ENCODE results near the gene CRYBG1.

CRYBG1 gene

DNA sequence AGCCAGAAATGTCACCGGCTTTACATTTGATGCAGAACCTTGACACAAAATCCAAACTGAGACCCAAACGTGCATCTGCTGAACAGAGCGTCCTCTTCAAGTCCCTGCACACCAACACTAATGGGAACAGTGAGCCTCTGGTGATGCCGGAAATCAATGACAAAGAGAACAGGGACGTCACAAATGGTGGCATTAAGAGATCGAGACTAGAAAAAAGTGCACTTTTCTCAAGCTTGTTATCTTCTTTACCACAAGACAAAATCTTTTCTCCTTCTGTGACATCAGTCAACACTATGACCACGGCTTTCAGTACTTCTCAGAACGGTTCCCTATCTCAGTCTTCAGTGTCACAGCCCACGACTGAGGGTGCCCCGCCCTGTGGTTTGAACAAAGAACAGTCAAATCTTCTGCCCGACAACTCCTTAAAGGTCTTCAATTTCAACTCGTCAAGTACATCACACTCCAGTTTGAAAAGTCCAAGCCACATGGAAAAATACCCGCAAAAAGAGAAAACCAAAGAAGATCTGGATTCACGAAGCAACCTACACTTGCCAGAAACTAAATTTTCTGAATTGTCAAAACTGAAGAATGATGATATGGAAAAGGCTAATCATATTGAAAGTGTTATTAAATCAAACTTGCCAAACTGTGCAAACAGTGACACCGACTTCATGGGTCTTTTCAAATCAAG lies 160.3 kb downstream of the CRYBG1 start:
- DNase-seq (ENCODE audit: low read depth in 2 of 3, low spot score in 2 of 3) = peak in 1 of 3 experiments; percentile 47

DNA sequence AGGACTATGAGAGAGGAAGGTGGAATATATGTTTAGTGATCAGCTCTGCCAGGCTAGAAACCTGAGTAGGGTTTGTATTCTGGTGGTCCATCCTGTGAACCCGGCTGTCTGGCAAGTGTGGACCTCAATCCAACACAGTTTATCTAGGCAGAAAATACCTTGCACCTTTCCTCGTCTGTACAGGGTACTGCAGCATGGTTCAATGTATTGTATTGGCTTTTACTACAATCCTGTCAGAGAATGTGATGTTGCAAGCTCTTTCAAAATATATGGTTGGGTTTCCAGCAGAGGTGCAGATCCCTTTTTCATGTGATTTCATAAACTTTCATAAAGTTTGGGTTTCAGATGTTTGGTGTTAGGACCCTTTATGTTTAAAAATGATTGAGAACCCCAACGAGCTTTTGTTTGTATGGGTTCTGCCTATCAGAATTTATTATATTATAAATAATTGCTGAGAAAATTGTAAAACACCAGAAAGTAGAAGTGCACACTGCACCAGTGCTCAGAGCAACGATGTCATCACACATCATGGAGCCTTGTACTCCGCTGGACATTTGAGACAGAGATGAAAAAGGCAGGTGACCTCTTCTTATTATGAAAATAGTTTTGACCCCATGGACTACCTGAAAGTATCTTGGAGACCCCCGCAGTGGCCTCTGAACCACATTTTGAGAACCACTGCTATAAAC lies 162.2 kb downstream of the CRYBG1 start:
- no peak for DNase-seq (ENCODE audit: low read depth in 2 of 3, low spot score in 2 of 3)

DNA sequence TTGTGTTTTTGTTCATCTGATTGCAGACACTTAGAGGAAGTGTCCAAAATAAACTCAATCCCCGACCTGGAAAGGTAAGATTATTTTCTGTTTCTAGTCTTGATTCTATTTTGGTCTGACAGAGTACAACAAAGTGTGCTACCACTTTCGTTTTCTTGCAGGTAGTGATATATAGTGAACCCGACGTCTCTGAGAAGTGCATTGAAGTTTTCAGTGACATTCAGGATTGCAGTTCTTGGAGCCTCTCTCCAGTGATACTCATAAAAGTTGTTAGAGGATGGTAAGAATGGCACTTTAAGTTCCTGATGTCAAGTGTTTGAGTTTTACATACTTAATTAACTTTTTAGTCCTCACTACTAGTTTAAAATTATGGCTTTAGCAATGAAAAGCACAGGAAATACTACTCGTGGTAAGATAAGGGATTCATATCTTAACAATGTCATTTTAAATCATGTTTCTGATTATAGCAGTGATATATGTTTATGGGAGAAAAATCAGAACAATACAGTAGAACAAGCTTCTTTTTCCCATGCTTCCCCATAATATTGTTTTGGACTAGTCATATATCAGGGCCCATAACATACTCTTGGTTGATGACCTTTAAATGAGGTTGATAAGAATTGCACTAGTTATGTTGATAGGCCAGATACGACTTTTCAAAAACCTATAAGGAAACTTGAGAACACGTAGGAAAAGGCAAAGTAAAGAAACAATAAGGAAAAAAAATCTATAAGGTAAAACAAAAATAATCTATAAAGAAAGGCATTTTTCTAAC lies 164.8 kb downstream of the CRYBG1 start:
- DNase-seq (ENCODE audit: low read depth in 2 of 3, low spot score in 2 of 3) = no peak

- DNase-seq (ENCODE audit: low read depth in 2 of 3, low spot score in 2 of 3) = no peak
Measured at GRCh38 chr6:106525882-106526275, 165.4 kb downstream of the CRYBG1 start.

- no peak for DNase-seq (ENCODE audit: low read depth in 2 of 3, low spot score in 2 of 3)
Measured at GRCh38 chr6:106527117-106527516, 166.6 kb downstream of the CRYBG1 start.

- no peak for DNase-seq (ENCODE audit: low read depth in 2 of 3, low spot score in 2 of 3)
Measured at GRCh38 chr6:106527979-106528378, 167.5 kb downstream of the CRYBG1 start.

GRCh38 chr6:106528521-106528920 lies 168.0 kb downstream of the CRYBG1 start:
- no peak for DNase-seq (ENCODE audit: low read depth in 2 of 3, low spot score in 2 of 3)

- DNase-seq (ENCODE audit: low read depth in 2 of 3, low spot score in 2 of 3) = no peak
Measured at GRCh38 chr6:106529438-106529837, 168.9 kb downstream of the CRYBG1 start.

DNA sequence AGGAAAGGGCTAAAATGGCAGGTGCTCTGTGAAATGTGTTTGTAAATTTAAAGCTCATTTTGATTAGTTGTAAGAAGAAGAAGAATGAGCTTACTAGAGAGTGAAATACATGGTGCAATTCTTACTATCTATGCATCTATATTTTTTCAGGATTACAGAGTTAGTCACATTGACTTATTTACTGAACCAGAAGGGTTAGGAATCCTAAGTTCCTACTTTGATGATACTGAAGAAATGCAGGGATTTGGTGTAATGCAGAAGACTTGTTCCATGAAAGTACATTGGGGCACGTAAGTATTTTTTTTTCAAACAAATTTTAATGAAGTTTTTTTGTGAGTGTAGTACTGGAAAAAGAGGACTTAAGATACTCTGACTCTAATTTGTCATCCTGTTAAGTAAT lies 169.5 kb downstream of the CRYBG1 start:
- DNase-seq (ENCODE audit: low read depth in 2 of 3, low spot score in 2 of 3) = no peak

DNA sequence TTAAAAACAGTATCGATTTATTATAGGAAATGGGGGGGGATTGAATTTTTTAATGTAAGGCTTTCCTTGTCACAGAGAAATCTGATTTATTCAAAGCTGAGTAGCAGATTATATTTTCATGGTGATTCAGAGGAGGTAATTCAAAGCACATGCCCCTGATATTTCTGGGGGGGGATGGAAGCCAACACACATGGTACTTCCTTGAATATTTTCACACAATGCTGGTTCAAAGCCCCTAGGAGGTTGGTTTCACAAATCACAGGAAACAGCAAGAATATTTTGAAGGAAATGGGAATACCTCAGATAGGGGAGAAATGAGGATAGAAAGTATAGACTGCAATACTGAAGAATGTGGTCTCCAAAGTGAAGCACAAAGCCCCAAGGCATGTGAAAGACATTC lies 170.0 kb downstream of the CRYBG1 start:
- DNase-seq (ENCODE audit: low read depth in 2 of 3, low spot score in 2 of 3) = no peak

DNA sequence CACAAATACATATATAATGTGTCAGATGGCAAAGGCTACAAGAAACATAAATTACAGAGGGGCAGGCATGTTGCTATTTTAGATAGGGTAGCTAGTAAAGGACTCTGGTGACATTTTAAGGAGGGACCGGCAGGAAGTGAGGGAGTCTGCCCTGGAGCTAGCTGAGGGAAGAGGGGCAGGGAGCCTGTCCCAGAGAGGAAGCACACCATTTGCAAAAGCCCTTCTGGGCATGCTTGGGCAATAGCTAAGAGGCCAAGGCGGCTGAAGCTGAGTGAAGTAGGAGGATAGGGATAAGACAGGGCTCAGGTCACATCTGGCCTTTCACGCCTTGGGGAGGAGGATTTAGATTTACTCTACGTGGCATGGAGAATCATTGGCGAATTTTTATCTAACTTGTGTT lies 172.5 kb downstream of the CRYBG1 start:
- DNase-seq (ENCODE audit: low read depth in 2 of 3, low spot score in 2 of 3) = no peak

- no peak for DNase-seq (ENCODE audit: low read depth in 2 of 3, low spot score in 2 of 3)
Measured at GRCh38 chr6:106534004-106534403, 173.5 kb downstream of the CRYBG1 start.

GRCh38 chr6:106534564-106534982 lies 174.1 kb downstream of the CRYBG1 start:
- DNase-seq (ENCODE audit: low read depth in 2 of 3, low spot score in 2 of 3) = no peak

DNA sequence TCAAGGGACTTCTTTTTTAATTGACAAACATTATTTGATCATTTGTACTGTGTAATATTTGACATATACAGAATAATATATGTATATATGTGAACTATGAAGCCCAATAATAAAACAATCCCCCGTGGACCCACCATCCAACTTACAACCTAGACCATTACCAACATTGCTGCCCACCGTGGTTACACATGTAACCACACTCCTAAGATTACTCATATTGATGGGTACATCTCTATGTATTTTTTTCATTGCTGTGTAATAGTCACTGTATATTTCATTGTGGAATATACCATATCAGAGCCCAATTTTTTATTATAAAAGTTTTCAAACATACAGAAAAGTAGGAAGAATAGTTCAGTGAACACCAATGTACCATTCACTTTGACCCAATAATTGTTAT lies 174.5 kb downstream of the CRYBG1 start:
- no peak for DNase-seq (ENCODE audit: low read depth in 2 of 3, low spot score in 2 of 3)

GRCh38 chr6:106536357-106536756 lies 175.8 kb downstream of the CRYBG1 start:
- DNase-seq (ENCODE audit: low read depth in 2 of 3, low spot score in 2 of 3) = no peak

GRCh38 chr6:106536851-106537250 lies 176.3 kb downstream of the CRYBG1 start:
- DNase-seq (ENCODE audit: low read depth in 2 of 3, low spot score in 2 of 3) = no peak

- DNase-seq (ENCODE audit: low read depth in 2 of 3, low spot score in 2 of 3) = no peak
Measured at GRCh38 chr6:106537662-106538061, 177.1 kb downstream of the CRYBG1 start.

DNA sequence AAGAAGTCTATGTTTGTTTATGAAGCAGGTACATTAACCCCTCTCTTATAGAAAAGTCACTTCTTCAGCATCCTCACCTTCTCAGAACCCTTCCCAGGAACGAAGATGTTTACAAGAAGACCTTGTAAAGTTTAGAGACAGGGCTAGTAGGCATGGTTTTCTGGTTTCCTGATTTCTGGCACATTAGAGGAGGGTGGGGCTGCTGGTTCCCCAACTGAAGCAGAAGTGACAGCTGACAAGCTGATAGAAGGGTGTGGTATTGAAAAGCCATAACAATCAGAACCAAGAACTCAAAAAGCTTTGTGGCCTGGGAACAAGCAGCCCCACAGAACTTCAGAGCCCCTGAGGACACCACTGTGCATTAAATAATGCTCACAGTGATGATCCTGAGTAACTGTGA lies 177.6 kb downstream of the CRYBG1 start:
- DNase-seq (ENCODE audit: low read depth in 2 of 3, low spot score in 2 of 3) = no peak

- no peak for DNase-seq (ENCODE audit: low read depth in 2 of 3, low spot score in 2 of 3)
Measured at GRCh38 chr6:106539936-106540335, 179.4 kb downstream of the CRYBG1 start.

GRCh38 chr6:106540432-106540831 lies 179.9 kb downstream of the CRYBG1 start:
- no peak for DNase-seq (ENCODE audit: low read depth in 2 of 3, low spot score in 2 of 3)

DNA sequence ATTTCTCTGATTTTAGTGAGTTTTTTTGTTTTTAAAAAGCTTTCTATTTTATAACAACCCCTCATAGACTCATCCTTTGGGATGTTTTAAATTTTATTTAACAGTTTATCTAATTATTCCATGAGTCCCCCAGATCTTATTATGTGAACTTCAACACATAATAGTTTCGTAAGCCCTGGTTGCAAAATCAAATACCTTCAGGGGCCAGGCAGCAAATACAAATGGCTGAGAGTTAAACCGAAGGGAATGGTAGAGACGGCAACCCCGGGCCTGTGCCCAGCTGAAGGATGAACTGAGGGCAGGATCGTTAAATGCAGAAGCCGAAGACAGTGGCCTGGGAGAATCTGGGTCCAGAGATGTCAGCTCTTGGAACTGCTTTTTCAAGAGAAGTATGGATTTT lies 180.4 kb downstream of the CRYBG1 start:
- DNase-seq (ENCODE audit: low read depth in 2 of 3, low spot score in 2 of 3) = no peak

DNA sequence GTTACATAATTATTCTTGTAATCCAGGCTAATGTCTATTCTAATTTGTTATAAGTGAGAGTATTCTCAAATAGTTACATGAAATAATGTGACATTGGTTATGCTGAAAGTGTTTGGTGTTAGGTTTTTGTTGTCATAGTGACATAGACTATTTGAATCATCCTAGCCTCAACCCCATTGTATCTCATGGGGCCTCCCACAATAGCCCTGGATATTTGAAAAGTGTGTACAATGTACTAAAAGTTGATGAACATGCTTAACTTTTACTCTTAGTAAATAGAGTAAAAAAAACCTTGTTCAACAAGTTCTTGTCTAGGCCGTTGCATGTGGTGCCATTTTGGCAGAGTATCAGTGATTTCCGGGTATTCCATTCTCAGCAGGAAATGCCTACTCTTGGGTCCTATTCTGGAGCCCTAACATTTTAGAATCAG lies 185.8 kb downstream of the CRYBG1 start:
- no peak for DNase-seq (ENCODE audit: low read depth in 2 of 3, low spot score in 2 of 3)

All from activated CD8-positive, alpha-beta memory T cell treated with anti-CD3 and anti-CD28 coated beads for 48 hours (primary cell).